K562 (cell line): ENCODE data around the gene RNF180. TPM values are rescaled to one million over a fixed set of nuclear protein-coding genes. Genes with fewer than 3 reads are reported as not detected.

ENCODE experiments used
- ATAC-seq: fragments of 200-7000 bp; cut with Tn5 transposase; 3 replicates; pipeline ENCODE4 v1.9.1; 2020; ENCODE audit warnings: moderate library complexity
- BruUV-seq: library from RNA; stranded (reverse); fragments of 400-500 nt; replicated peaks from 2 replicates; lab custom pipeline; 2021; lab: Mats Ljungman, UMichigan
- CTCF ChIA-PET: fragments of 300-600 bp; formaldehyde crosslinking; extraction: SDS; loops from one replicate; lab custom pipeline; 2021; ENCODE audit warnings: low intra/inter-chr PET ratio; lab: Yijun Ruan, JAX
- POLR2A ChIA-PET: fragments of 300-600, 350-650 bp; sonication (Branson Sonifier 250); formaldehyde crosslinking; extraction: SDS; loops from one replicate; lab custom pipeline; 2021; ENCODE audit warnings: antibody characterized with exemption, inconsistent platforms; lab: Yijun Ruan, JAX
- DNase-seq, 4 experiments: peaks; one replicate each; pipeline versions ENCODE4 v3.0.0 to v3.0.0-alpha.2; 2011 to 2018; ENCODE audit warnings: low spot score in 3 of 4, mixed read lengths in 3 of 4; ENCODE audit errors: extremely low read depth in 1 of 4
- FAIRE-seq: peaks from 2 replicates; lab custom pipeline; 2011; peaks lifted over from hg19 to GRCh38; lab: Jason Lieb, UNC
- H2AFZ ChIP-seq: 2 replicates; pipeline ENCODE4 v1.6.0; 2011; ENCODE audit warnings: low read depth, low read length, control low read depth, inconsistent platforms
- H3K27ac ChIP-seq: fragments of 200-600 bp; 3 replicates; pipeline ENCODE4 v1.8.0; 2011; ENCODE audit warnings: low read depth, mild to moderate bottlenecking, control low read depth, inconsistent platforms, low read length, moderate library complexity, mixed read lengths; ENCODE audit errors: extremely low read depth
- H3K27me3 ChIP-seq, 2 experiments: fragments of 300-600 bp in 1 of 2; 2 replicates in 1 of 2; 3 replicates in 1 of 2; pipeline versions ENCODE4 v1.6.0 to v1.8.0; 2011; ENCODE audit warnings: inconsistent platforms in 2 of 2, low read length in 2 of 2, mild to moderate bottlenecking in 1 of 2, mixed read lengths in 1 of 2, moderate library complexity in 1 of 2; ENCODE audit not compliant: control insufficient read depth in 2 of 2, insufficient read depth in 2 of 2
- H3K36me3 ChIP-seq: fragments of 300-600 bp; 3 replicates; pipeline ENCODE4 v1.8.0; 2011; ENCODE audit warnings: mild to moderate bottlenecking, low read length, inconsistent platforms; ENCODE audit not compliant: control insufficient read depth, insufficient read depth
- H3K4me1 ChIP-seq, 2 experiments: fragments of 200-600 bp in 1 of 2; replicated peaks in 1 of 2; 2 replicates in 1 of 2; 3 replicates in 1 of 2; pipeline versions ENCODE4 v1.5.1 to v1.8.0; 2011; ENCODE audit warnings: inconsistent platforms in 2 of 2, low read length in 2 of 2, mild to moderate bottlenecking in 1 of 2, mixed read lengths in 1 of 2, moderate library complexity in 1 of 2; ENCODE audit not compliant: control insufficient read depth in 2 of 2, insufficient read depth in 2 of 2
- H3K4me2 ChIP-seq: 2 replicates; pipeline ENCODE4 v1.6.1; 2011; ENCODE audit warnings: low read length, control low read depth, inconsistent platforms, mixed read lengths; ENCODE audit not compliant: insufficient read depth
- H3K4me3 ChIP-seq: fragments of 200-600 bp; sonication (generic), shearing (Covaris generic); 2 replicates; pipeline ENCODE4 v1.5.1; 2016; ENCODE audit warnings: control low read depth, inconsistent platforms
- H3K79me2 ChIP-seq: fragments of 200-600 bp; 3 replicates; pipeline ENCODE4 v1.8.0; 2011; ENCODE audit warnings: low read length, inconsistent platforms; ENCODE audit not compliant: control insufficient read depth, insufficient read depth
- H3K9ac ChIP-seq, 2 experiments: 2 replicates each; pipeline versions ENCODE4 v1.6.0 to v1.6.1; 2011; ENCODE audit warnings: low read depth in 2 of 2, low read length in 2 of 2, control low read depth in 1 of 2, inconsistent platforms in 1 of 2, mild to moderate bottlenecking in 1 of 2, mixed read lengths in 1 of 2; ENCODE audit not compliant: insufficient read depth in 1 of 2
- H3K9me1 ChIP-seq: one replicate; pipeline ENCODE4 v1.6.0; 2011; ENCODE audit warnings: inconsistent platforms, mild to moderate bottlenecking, low read length, moderate library complexity; ENCODE audit not compliant: control insufficient read depth, insufficient read depth
- H3K9me3 ChIP-seq: replicated peaks from 2 replicates; pipeline ENCODE4 v1.5.1; 2011; ENCODE audit warnings: low read depth, low read length, inconsistent platforms; ENCODE audit not compliant: control insufficient read depth, insufficient read depth
- H4K20me1 ChIP-seq: replicated peaks from 2 replicates; pipeline ENCODE4 v1.6.1; 2011; ENCODE audit warnings: low read length, inconsistent platforms, mixed read lengths; ENCODE audit not compliant: control insufficient read depth, insufficient read depth
- BHLHE40 ChIP-seq: IDR thresholded peaks from 2 replicates; pipeline ENCODE4 v1.6.1; 2011; ENCODE audit warnings: low read length, improper control_type of control experiment
- BRCA1 ChIP-seq, 2 experiments: fragments of 450-650 bp in 1 of 2; sonication (generic) in 1 of 2; formaldehyde crosslinking in 1 of 2; IDR thresholded peaks; 2 replicates each; pipeline versions ENCODE4 v1.5.0 to v1.6.1; 2017 to 2020; ENCODE audit warnings: mild to moderate bottlenecking in 1 of 2, missing genetic modification reagents in 1 of 2
- CBX5 ChIP-seq: IDR thresholded peaks from 2 replicates; pipeline ENCODE4 v1.6.1; 2014; ENCODE audit warnings: low read depth, borderline replicate concordance
- HDAC1 ChIP-seq, 2 experiments: fragments of 450-650 bp; IDR thresholded peaks; 2 replicates each; pipeline ENCODE4 v1.6.1; 2016 to 2017; ENCODE audit warnings: inconsistent platforms in 1 of 2, mild to moderate bottlenecking in 1 of 2, moderate library complexity in 1 of 2
- HMG20B ChIP-seq: fragments of 250-450 bp; sonication (Bioruptor Pico); IDR thresholded peaks from 2 replicates; pipeline ENCODE4 v1.5.0; 2021; ENCODE audit warnings: mild to moderate bottlenecking
- PCBP2 ChIP-seq: fragments of 200-400 bp; formaldehyde crosslinking; IDR thresholded peaks from 2 replicates; pipeline ENCODE4 v1.6.1; 2018; ENCODE audit warnings: low read length, low read depth, mild to moderate bottlenecking, moderate library complexity; ENCODE audit not compliant: poor library complexity, severe bottlenecking
- RFX5 ChIP-seq: IDR thresholded peaks from 2 replicates; pipeline ENCODE4 v1.6.1; 2011; ENCODE audit warnings: low read depth, mild to moderate bottlenecking, improper control_type of control experiment, low read length
- RHOXF2B ChIP-seq: fragments of 250-450 bp; sonication (Bioruptor Pico); conservative IDR thresholded peaks from 2 replicates; pipeline ENCODE4 v1.5.1; 2021
- SAFB ChIP-seq: fragments of 200-400 bp; formaldehyde crosslinking; IDR thresholded peaks from 2 replicates; pipeline ENCODE4 v1.6.1; 2017; ENCODE audit warnings: low read depth, low read length, borderline replicate concordance
- SLC30A9 ChIP-seq: fragments of 250-450 bp; sonication (Bioruptor Pico); IDR thresholded peaks from 2 replicates; pipeline ENCODE4 v1.8.0; 2022; ENCODE audit warnings: mild to moderate bottlenecking, moderate library complexity
- SNRNP70 ChIP-seq: fragments of 200-400 bp; formaldehyde crosslinking; optimal IDR thresholded peaks from 2 replicates; pipeline ENCODE3; 2017; ENCODE audit warnings: low read depth, low read length
- ZNF316 ChIP-seq: fragments of 450-650 bp; IDR thresholded peaks from 2 replicates; pipeline ENCODE4 v1.6.1; 2016
- ZNF695 ChIP-seq: fragments of 450-650 bp; formaldehyde crosslinking; IDR thresholded peaks from 2 replicates; pipeline ENCODE4 v1.4.0; 2020; ENCODE audit warnings: mild to moderate bottlenecking, moderate library complexity
- ZNF707 ChIP-seq: fragments of 250-450 bp; sonication (Bioruptor Pico); conservative IDR thresholded peaks from 2 replicates; pipeline ENCODE4 v1.8.0; 2022; ENCODE audit warnings: inconsistent platforms, mild to moderate bottlenecking, moderate library complexity
- in situ Hi-C: fragments of 300-500 bp; cut with MboI; formaldehyde crosslinking; loops from 4 replicates; pipeline ENCODE4 v1.15.0; 2018; ENCODE audit warnings: inconsistent platforms, mixed read lengths
- intact Hi-C: fragments of 100-400 bp; cut with micrococcal nuclease; formaldehyde crosslinking; loops from 2 replicates; pipeline ENCODE4 v1.14.2; 2022
- polyA plus RNA-seq, 8 experiments: library from polyadenylated mRNA; depleted of rRNA in 4 of 8; stranded (reverse) in 5 of 8; unstranded in 3 of 8; fragments of >200 nt; fragmentation: Nextera tagmentation in 2 of 8; fragmentation: Illumina TruSeq in 1 of 8; extraction: Ambion mirVana in 2 of 8; extraction: Trizol in 1 of 8; gene quantifications; 2 replicates each; pipeline versions ENCODE4 v1.2.1 to v1.2.3, GENCODE V29; 2011 to 2014; ENCODE audit warnings: inconsistent platforms in 1 of 8, missing spikeins in 1 of 8
- total RNA-seq, 7 experiments: library from RNA; depleted of rRNA in 6 of 7; stranded (reverse); fragments of >200 nt in 6 of 7; fragmentation: Illumina TruSeq in 2 of 7; extraction: Trizol in 2 of 7; gene quantifications; 2 replicates each; pipeline versions ENCODE4 v1.2.1 to v1.2.3, GENCODE V29; 2011 to 2021; ENCODE audit warnings: low replicate concordance in 1 of 7
- TF ChIP-seq, protein P1 (sequence below): fragments of 250-450 bp; sonication (Bioruptor Pico); IDR thresholded peaks from 2 replicates; pipeline ENCODE4 v1.5.0; 2020; ENCODE audit warnings: mild to moderate bottlenecking

The RNF180 gene
- total and polyA plus RNA-seq, 9 of the 15 experiments (the other 6 are each of a cell fraction or from before 2014, with no cell fraction given), result 0.05 TPM; not detected in 8

DNA sequence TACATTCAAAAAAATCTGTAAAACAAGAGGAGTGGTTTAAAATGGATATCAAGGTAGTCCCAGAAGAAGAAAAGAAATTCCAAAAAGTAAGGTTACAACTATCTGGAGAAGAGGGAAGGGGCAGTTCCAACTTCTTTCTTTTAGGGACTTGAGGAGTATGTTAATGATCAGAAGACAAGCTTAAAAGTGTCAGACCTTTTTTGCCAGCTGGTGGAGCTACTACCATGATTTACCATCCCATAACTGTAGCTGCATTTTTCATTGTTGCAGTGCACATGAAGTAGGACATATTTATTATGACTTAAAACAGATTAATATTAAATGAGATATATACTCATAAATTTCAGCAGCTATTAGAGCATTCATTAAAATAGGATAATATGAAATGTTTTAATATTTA lies 181.7 kb downstream of the RNF180 start:
- Histone ChIP-seq H3K27me3 (no peaks in the 10 kb centered on the region), H3K4me3 (no peak overlapping the region), H3K9ac (no peak overlapping the region), H3K9me1 (no peaks in the 10 kb centered on the region), H3K36me3 (no peaks in the 10 kb centered on the region), H3K4me1 (no peaks in the 10 kb centered on the region), H3K79me2 (no peaks in the 10 kb centered on the region), H3K9me3 (no peaks in the 10 kb centered on the region), H2AFZ (no peak overlapping the region), H3K4me2 (no peak overlapping the region), H4K20me1 (no peaks in the 10 kb centered on the region), H3K27ac (no peak overlapping the region)
- no peak for FAIRE-seq
- ChIA-PET CTCF (no interaction called here), POLR2A (no interaction called here)
- no peak for TF ChIP-seq BHLHE40
- no peak for TF ChIP-seq HMG20B (CRISPR knock-in tag)
- TF ChIP-seq PCBP2, result no peak
- TF ChIP-seq CBX5, result no peak
- TF ChIP-seq SLC30A9 (CRISPR knock-in tag), result no peak
- no peak for TF ChIP-seq SNRNP70
- TF ChIP-seq ZNF316, result no peak
- no peak for TF ChIP-seq BRCA1 (IDR thresholded peaks at IDR 0.05)
- TF ChIP-seq BRCA1 (CRISPR knock-in tag; IDR thresholded peaks at IDR 0.05), result no peak
- TF ChIP-seq SAFB, result no peak
- TF ChIP-seq ZNF707, result no peak
- no peak for TF ChIP-seq RFX5
- no peak for TF ChIP-seq ZNF695 (CRISPR knock-in tag)
- TF ChIP-seq, protein P1, sequence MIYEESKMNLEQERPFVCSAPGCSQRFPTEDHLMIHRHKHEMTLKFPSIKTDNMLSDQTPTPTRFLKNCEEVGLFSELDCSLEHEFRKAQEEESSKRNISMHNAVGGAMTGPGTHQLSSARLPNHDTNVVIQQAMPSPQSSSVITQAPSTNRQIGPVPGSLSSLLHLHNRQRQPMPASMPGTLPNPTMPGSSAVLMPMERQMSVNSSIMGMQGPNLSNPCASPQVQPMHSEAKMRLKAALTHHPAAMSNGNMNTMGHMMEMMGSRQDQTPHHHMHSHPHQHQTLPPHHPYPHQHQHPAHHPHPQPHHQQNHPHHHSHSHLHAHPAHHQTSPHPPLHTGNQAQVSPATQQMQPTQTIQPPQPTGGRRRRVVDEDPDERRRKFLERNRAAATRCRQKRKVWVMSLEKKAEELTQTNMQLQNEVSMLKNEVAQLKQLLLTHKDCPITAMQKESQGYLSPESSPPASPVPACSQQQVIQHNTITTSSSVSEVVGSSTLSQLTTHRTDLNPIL (CRISPR knock-in tag), result no peak
- no peak for TF ChIP-seq HDAC1 (IDR thresholded peaks at IDR 0.05)
- TF ChIP-seq RHOXF2B (CRISPR knock-in tag), result no peak
- DNase-seq, result no peak
- no TSS peak for BruUV-seq
- in situ Hi-C loops (no loop called here), intact Hi-C loops (no loop called here)
- no peak for ATAC-seq
